Activated CD8-positive, alpha-beta memory T cell treated with anti-CD3 and anti-CD28 coated beads, Interleukin-2, amount 50 U/mL, for 24 hours (primary cell): ENCODE results near the gene GAGE13.
"Not testable (repeated sequence)": the region's sequence is repeated elsewhere in the genome, so short reads cannot be mapped to it uniquely, and the experiment has no call there.

Source experiments
- DNase-seq: peaks from one replicate; pipeline ENCODE4 v3.0.0-alpha.2; 2020; ENCODE audit errors: extremely low read depth

The GAGE13 gene

DNA sequence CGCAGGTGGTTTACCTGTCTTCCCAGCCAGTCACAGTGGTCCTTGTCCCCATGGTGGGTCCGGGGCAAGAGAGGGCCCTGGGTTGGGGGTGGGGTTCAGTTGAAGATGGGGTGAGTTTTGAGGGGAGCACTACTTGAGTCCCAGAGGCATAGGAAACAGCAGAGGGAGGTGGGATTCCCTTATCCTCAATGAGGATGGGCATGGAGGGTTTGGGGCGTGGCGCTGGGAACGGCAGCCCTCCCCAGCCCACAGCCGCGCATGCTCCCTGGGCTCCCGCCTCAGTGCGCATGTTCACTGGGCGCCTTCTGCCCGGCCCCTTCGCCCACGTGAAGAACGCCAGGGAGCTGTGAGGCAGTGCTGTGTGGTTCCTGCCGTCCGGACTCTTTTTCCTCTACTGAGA is at the start of gene GAGE13:
GAGE13 (plus strand) TSS at position 301 of the 400 bp plus-strand sequence. CDS start 1,156 bp downstream, outside the sequence.
- DNase-seq: not testable (repeated sequence)

- DNase-seq: no peak
These were observed 48.8 kb upstream of the GAGE13 start for GRCh38 chrX:49282647-49283011.

DNA sequence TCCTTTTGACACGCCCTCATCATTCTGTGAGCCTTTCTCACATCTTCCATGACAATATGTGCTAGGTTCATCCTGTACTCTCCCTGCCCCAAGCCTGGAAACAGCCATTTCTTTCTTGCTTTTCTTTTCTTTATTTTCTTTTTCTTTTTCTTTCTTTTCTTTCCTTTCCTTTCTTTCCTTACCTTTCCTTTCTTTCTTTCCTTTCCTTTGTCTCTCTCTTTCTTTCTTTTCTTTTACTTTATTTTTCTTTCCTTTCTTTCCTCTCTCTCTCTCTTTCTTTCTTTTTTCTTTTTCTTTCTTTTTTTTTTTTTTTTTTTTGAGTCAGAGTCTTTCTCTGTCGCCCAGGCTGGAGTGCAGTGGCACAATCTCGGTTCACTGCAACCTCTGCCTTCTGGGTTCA is 47.2 kb upstream of the GAGE13 start:
- DNase-seq: no peak

- DNase-seq: no peak
These were observed 45.2 kb upstream of the GAGE13 start for GRCh38 chrX:49286136-49286535.

- DNase-seq: no peak
These were observed 44.8 kb upstream of the GAGE13 start for GRCh38 chrX:49286581-49286980.

DNA sequence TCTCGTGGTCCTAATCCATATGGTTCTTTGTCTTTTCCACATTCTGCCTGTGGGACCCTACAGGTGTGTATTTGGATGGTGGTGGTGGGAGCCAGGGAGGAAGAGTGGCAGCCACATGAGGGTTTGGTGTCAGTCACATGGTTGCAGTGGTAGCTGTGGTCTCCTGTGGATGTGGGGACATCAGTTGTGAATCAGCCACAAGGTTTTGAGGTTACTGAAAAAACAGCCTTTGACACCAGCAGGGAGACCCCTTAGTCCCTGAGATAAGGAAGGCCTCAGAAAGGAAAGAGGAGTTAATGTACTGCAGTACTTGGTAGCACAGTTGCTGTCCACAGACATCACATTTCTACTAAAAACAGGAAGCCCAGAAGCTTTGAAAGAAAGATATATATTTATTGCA is 43.7 kb upstream of the GAGE13 start:
- no peak for DNase-seq

DNA sequence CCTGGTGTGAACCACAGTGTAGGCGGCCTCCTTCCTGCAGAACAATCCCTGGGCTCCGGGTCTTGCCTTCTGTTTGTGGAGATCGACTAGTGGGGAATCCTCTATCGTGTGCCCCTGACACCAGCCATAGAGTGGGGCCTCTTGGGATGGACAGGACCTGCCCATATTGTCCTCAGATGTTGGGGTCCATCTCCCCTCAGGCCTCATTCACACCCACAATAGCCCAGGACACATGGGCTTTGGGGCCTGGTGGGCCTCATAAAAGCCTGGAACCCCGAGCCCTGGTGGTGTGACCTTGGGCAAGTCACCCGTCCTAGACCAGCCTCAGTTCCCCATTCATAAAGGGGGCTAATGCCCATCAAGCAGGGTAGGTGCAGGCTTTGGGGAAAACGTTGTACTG is 41.2 kb upstream of the GAGE13 start:
- no peak for DNase-seq

GRCh38 chrX:49291615-49292337 is 39.6 kb upstream of the GAGE13 start:
- peak; percentile 35 for DNase-seq

DNA sequence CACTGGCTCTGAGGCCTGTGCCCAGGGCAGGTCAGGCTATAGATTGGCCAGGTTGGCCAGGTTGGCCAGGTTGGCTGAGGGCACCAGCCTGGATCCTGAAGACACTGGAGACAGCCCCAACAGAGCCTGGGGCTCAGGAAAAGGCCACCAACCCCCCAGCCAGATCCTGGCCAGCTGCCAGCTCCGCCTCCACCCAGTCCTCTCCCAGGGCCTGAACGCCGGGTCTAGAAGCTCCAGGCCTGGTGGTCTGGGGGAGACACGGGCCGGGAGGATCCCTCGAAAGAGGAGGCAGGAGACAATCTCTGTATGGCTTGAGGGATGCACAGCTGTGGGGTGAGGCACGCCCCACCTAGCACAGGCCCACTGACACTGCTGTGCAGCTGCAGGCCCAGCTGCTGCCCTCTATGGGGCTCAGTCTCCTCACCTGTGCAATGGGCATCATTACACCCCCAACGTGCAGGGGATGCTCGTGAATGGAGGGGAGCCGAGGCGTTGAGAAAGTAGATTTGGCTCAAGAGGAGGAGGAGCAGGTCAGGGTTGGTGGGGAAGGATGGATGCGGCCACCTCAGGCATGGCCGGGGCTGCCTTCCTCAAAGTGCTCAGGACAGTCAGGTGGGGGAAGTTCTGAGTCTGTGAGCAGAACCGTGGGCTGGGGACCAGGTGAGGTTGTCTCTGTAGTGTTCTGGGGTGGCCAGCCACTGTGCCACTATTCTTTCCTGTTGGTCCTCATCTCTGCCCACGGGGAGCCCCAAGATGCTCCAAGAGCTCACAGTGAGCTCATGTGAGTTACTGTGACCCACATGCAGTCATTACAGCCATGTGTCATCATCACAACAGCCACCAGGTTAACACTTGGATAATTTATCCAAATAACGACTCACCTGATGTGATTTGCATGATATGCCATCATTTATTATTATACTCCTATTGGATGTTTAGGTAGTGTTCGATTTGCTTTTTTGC is 38.7 kb upstream of the GAGE13 start:
- DNase-seq: no peak

- DNase-seq: not testable (repeated sequence)
These were observed 32.1 kb upstream of the GAGE13 start for GRCh38 chrX:49299293-49299692.

DNA sequence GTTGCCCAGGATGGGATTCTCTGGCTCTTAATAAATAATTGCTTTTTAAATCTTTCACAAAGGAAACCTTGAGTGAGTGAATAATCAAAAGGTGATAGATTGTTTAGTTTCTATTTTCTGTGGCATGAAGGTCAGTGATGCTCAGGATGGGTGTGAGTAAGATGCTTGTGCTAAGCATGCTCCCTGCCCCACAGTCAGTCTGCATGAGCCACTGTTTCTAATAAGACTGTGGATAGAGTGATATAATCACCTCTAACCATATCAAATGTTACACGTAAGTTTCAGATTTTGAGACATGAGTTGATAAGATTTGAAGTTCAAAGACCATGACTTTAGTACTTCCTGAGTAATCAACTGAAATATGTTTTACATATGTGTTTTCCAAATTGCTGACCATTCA is 30.7 kb upstream of the GAGE13 start:
- no peak for DNase-seq

- no peak for DNase-seq
These were observed 28.0 kb upstream of the GAGE13 start, which contains the start of gene GAGE10 for GRCh38 chrX:49303346-49303745. Gene GAGE10 (plus strand): TSS chrX:49303646. CDS start chrX:49304860, 1,214 bp downstream.

DNA sequence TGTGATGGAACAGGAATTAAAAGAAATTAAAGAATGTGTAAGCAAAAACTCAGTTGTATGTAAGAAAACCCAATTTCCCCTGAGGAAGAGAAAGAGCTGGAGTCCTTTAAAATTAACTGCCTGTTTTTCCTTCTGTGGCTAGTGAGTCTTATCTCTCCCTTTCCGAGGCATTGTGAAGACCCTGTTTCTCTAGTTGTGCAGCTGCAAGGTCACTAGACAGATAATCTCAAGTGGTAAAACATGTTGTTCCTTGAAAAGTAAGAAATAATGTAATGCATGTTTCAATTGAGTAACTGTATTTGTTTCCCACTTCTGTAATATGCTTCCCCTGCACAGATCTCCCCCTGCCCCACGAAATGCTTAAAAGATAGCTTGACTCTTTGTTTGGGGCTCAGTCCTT is 23.6 kb upstream of the GAGE13 start:
- not testable (repeated sequence) for DNase-seq

DNA sequence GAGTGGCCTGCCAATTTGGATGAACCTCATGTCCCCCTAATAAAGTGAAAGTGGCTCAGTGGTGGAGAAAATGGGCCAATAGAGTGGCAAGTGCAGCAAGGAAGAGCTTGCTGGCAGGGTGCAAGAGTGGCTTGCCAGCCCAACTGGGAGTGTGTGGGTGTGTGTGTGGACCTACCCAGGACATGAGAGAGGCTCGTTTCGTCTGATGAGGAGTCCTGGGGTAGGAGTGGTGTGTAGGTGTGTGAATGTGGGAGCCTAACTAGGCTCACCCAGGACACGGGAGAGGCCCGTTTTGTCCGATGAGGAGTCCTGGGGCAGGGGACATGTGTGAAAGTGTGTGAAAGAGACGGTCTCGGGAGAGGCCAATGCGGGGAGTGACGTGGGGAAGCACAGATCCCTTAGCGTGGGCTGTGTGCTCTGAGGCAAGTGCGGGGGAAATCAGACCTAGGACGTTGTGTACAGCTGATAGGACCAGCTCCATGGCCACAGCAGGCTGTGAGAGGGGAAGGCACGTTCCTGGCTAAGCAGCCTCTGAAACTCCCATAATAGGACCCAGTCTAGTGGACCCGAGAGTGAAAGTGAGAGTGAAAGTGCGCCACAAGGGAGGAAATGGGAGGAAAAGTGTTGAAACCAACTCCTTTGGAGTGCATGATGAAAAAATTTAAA is 22.6 kb upstream of the GAGE13 start:
- no peak for DNase-seq

DNA sequence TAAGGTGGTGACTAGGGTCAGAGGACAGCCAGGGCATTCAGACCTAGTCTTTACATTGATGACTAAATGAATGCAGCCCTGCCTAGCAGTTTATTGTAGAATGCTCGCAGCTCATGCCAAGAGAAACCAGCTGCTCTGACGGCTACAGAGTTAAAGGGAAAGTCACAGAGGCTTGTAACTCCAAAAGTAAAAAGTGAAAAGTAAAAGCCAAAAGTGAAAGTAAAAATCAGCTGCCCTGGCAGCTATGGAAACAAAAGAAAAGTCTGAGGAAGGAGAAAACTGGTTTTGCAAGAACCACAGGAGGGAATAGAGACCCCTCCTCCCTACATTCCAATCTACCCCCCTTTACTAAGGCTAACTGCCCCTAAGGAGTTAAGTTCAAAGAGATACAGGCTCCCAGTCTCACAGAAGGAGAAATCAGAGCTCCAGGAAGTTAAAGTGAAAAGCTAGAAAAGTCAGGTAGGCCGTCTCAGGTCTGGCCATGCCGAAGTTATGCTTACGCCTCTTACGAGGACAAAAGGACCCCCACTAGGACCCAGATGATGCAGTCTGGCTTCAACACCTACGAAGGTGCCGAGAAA is 21.9 kb upstream of the GAGE13 start:
- DNase-seq: no peak

GRCh38 chrX:49310371-49310770 is 21.0 kb upstream of the GAGE13 start:
- DNase-seq: no peak

DNA sequence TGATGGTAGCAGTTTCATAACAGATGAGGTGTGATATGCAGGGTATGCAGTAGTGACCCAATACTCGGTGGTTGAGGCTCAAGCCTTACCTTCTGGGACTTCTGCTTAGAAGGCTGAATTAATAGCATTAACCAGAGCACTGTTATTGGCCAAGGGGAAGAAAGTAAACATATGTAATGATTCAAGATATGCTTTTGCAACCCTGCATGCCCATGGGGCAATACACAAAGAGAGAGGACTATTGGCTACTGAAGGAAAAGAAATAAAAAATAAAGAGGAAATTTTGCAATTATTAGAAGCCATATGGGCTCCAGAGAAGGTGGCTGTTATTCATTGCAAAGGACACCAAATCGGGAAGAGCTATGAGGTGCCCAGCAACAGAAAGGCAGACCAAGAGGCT is 19.2 kb upstream of the GAGE13 start:
- no peak for DNase-seq

DNA sequence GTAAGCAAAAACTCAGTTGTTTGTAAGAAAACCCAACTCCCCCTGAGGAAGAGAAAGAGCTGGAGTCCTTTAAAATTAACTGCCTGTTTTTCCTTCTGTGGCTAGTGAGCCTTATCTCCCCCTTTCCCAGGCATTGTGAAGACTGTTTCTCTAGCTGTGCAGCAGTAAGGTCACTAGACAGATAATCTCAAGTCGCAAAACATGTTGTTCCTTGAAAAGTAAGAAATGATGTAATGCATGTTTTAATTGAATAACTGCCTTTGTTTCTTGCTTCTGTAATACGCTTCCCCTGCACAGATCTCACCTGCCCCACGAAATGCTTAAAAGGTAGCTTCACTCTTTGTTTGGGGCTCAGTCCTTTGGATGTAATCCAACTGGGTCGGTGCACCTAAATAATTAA is 15.3 kb upstream of the GAGE13 start:
- no peak for DNase-seq

GRCh38 chrX:49321737-49322136 is 9.6 kb upstream of the GAGE13 start, which contains the start of gene GAGE12J:
Gene GAGE12J (plus strand): TSS chrX:49322037. CDS start chrX:49323194, 1,157 bp downstream.
- not testable (repeated sequence) for DNase-seq

GRCh38 chrX:49322266-49322665 is 9.1 kb upstream of the GAGE13 start:
- not testable (repeated sequence) for DNase-seq

- not testable (repeated sequence) for DNase-seq
These were observed 7.6 kb upstream of the GAGE13 start for GRCh38 chrX:49323735-49324134.

- not testable (repeated sequence) for DNase-seq
These were observed 961 bp upstream of the GAGE13 start for GRCh38 chrX:49330421-49330820.
